MM.1S (cell line): Measurements from ENCODE around the gene COA3.

Experiments used
- DNase-seq: peaks from one replicate; pipeline ENCODE4 v3.0.0-alpha.2; 2015
- H2AFZ ChIP-seq: fragments of 300-600 bp; sonication (generic); 2 replicates; pipeline ENCODE4 v1.6.0; 2016; ENCODE audit warnings: antibody characterized with exemption, low read length
- H3F3A ChIP-seq: fragments of 300-600 bp; sonication (generic); 2 replicates; pipeline ENCODE4 v1.6.1; 2016; ENCODE audit warnings: mild to moderate bottlenecking, antibody characterized with exemption, low read length, moderate library complexity, mixed read lengths; ENCODE audit not compliant: insufficient read depth
- H3K27ac ChIP-seq: fragments of 300-600 bp; sonication (generic); 2 replicates; pipeline ENCODE4 v1.5.1; 2016; ENCODE audit warnings: mild to moderate bottlenecking, low read length
- H3K27me3 ChIP-seq: fragments of 300-600 bp; sonication (generic); replicated peaks from 2 replicates; pipeline ENCODE4 v1.6.0; 2016; ENCODE audit warnings: low read length; ENCODE audit not compliant: insufficient read depth
- H3K36me3 ChIP-seq: fragments of 300-600 bp; sonication (generic); replicated peaks from 2 replicates; pipeline ENCODE4 v1.6.1; 2016; ENCODE audit warnings: mild to moderate bottlenecking, low read length, mixed read lengths; ENCODE audit not compliant: insufficient read depth
- H3K4me1 ChIP-seq: fragments of 300-600 bp; sonication (generic); 2 replicates; pipeline ENCODE4 v1.6.1; 2016; ENCODE audit warnings: low read length, mixed read lengths
- H3K4me2 ChIP-seq: fragments of 300-600 bp; sonication (generic); 2 replicates; pipeline ENCODE4 v1.6.0; 2016; ENCODE audit warnings: low read depth, low read length
- H3K4me3 ChIP-seq: fragments of 300-600 bp; sonication (generic); 2 replicates; pipeline ENCODE4 v1.5.1; 2016; ENCODE audit warnings: low read length, mixed read lengths
- H3K79me2 ChIP-seq: fragments of 300-600 bp; sonication (generic); 2 replicates; pipeline ENCODE4 v1.6.1; 2016; ENCODE audit warnings: mixed run types, low read length, mixed read lengths
- H3K9ac ChIP-seq: fragments of 300-600 bp; sonication (generic); 2 replicates; pipeline ENCODE4 v1.6.1; 2016; ENCODE audit warnings: low read length, mixed read lengths
- H3K9me2 ChIP-seq: fragments of 300-600 bp; sonication (generic); replicated peaks from 2 replicates; pipeline ENCODE4 v1.6.1; 2016; ENCODE audit warnings: mild to moderate bottlenecking, low read length, mixed read lengths; ENCODE audit not compliant: insufficient read depth
- H3K9me3 ChIP-seq: fragments of 300-600 bp; sonication (generic); replicated peaks from 2 replicates; pipeline ENCODE4 v1.6.1; 2016; ENCODE audit warnings: mild to moderate bottlenecking, low read length, mixed read lengths; ENCODE audit not compliant: insufficient read depth
- H4K20me1 ChIP-seq: fragments of 300-600 bp; sonication (generic); 2 replicates; pipeline ENCODE4 v1.6.1; 2016; ENCODE audit warnings: mild to moderate bottlenecking, low read length, moderate library complexity, mixed read lengths; ENCODE audit not compliant: insufficient read depth
- EZH2 ChIP-seq: fragments of 300-600 bp; sonication (generic); optimal IDR thresholded peaks from 2 replicates; pipeline ENCODE3; 2017; ENCODE audit warnings: low read depth, mild to moderate bottlenecking, antibody characterized with exemption, low read length, mixed read lengths
- EZH2phosphoT487 ChIP-seq: fragments of 300-600 bp; sonication (generic); IDR thresholded peaks from 2 replicates; pipeline ENCODE4 v1.6.1; 2018; ENCODE audit warnings: antibody characterized with exemption, low read length
- TF ChIP-seq, protein P1 (sequence below): fragments of 300-600 bp; sonication (generic); IDR thresholded peaks from 2 replicates; pipeline ENCODE4 v1.5.1; 2016; ENCODE audit warnings: antibody characterized with exemption, low read length, mixed read lengths

The COA3 gene

DNA sequence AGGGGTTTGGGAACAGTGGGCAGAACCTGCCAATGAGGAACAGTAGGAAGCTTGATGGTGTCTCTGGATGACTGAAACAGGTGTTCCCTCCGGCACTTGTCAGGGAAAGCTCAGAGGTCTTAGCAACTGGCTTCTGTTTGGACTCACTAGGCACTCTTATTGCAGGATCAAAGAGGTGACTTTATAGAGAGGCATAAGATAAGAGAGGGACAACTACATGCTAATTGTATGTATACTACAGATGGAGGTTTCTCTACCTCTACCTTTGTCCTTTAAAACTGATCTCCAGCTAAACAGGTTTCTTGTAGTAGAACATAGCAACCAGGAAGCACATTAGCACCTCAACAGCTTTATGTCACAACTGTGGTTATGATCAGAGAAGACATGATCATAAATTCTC, 7.7 kb upstream of the COA3 start:
- no peaks in the 10 kb centered on the region for H3K9me3 ChIP-seq
- H3F3A ChIP-seq = no peaks in the 10 kb centered on the region
- H3K27me3 ChIP-seq = no peaks in the 10 kb centered on the region
- H3K4me2 ChIP-seq = no peak overlapping the region
- no peak overlapping the region for H3K4me3 ChIP-seq
- H4K20me1 ChIP-seq = no peaks in the 10 kb centered on the region
- H3K9ac ChIP-seq = no peak overlapping the region
- H3K36me3 ChIP-seq = no peaks in the 10 kb centered on the region
- no peaks in the 10 kb centered on the region for H3K4me1 ChIP-seq
- no peak for DNase-seq
- H2AFZ ChIP-seq = no peak overlapping the region
- no peaks in the 10 kb centered on the region for H3K9me2 ChIP-seq
- TF ChIP-seq EZH2phosphoT487 (no peak), EZH2 (no peak)
- TF ChIP-seq, protein P1, sequence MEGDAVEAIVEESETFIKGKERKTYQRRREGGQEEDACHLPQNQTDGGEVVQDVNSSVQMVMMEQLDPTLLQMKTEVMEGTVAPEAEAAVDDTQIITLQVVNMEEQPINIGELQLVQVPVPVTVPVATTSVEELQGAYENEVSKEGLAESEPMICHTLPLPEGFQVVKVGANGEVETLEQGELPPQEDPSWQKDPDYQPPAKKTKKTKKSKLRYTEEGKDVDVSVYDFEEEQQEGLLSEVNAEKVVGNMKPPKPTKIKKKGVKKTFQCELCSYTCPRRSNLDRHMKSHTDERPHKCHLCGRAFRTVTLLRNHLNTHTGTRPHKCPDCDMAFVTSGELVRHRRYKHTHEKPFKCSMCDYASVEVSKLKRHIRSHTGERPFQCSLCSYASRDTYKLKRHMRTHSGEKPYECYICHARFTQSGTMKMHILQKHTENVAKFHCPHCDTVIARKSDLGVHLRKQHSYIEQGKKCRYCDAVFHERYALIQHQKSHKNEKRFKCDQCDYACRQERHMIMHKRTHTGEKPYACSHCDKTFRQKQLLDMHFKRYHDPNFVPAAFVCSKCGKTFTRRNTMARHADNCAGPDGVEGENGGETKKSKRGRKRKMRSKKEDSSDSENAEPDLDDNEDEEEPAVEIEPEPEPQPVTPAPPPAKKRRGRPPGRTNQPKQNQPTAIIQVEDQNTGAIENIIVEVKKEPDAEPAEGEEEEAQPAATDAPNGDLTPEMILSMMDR = no peak
- H3K27ac ChIP-seq = no peak overlapping the region
- no peaks in the 10 kb centered on the region for H3K79me2 ChIP-seq

DNA sequence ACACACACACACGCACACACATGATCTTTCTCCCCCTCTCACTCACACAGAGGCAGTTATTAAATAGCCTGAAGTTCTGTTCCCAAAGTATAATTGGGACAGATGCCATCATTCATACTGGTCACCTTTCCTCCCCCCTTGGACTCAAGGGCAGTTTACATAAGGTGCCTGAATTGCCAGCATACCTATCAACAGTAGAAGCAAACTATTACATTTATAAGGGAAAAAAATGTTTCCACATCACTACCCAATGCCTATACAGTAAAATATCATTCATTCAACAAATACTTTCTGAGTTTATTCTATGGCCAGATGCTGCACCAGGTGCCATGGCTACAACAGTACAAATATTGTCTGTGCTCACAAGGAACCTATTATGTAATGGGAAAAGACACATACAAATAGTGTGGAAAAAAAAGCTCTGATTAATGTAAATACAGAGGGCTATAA, 6.4 kb upstream of the COA3 start:
- no peak for DNase-seq

GRCh38 chr17:42803074-42803883, 4.8 kb upstream of the COA3 start:
- TF ChIP-seq, protein P1 = no peak
- TF ChIP-seq EZH2 = no peak
- no peak for TF ChIP-seq EZH2phosphoT487
- H3K79me2 ChIP-seq = peaks cover 3% of the 10 kb centered on the region
- H3F3A ChIP-seq = no peaks in the 10 kb centered on the region
- no peaks in the 10 kb centered on the region for H4K20me1 ChIP-seq
- no peak overlapping the region for H3K9ac ChIP-seq
- no peak overlapping the region for H3K4me3 ChIP-seq
- no peaks in the 10 kb centered on the region for H3K36me3 ChIP-seq
- no peak for DNase-seq
- no peaks in the 10 kb centered on the region for H3K27me3 ChIP-seq
- no peaks in the 10 kb centered on the region for H3K9me3 ChIP-seq
- no peaks in the 10 kb centered on the region for H3K9me2 ChIP-seq
- no peak overlapping the region for H3K4me2 ChIP-seq
- H2AFZ ChIP-seq = no peak overlapping the region
- H3K4me1 ChIP-seq = no peaks in the 10 kb centered on the region
- H3K27ac ChIP-seq = no peak overlapping the region

More for the DNA sequence above, 6.4 kb upstream of the COA3 start:
- no peak overlapping the region for H3K4me2 ChIP-seq
- no peaks in the 10 kb centered on the region for H3K79me2 ChIP-seq
- no peaks in the 10 kb centered on the region for H3K9me2 ChIP-seq
- no peak for TF ChIP-seq EZH2
- TF ChIP-seq, protein P1 = no peak
- no peak for TF ChIP-seq EZH2phosphoT487
- no peaks in the 10 kb centered on the region for H3K36me3 ChIP-seq
- no peaks in the 10 kb centered on the region for H4K20me1 ChIP-seq
- H3K27ac ChIP-seq = no peak overlapping the region
- no peak overlapping the region for H2AFZ ChIP-seq
- no peak overlapping the region for H3K4me3 ChIP-seq
- H3K27me3 ChIP-seq = no peaks in the 10 kb centered on the region
- H3K9me3 ChIP-seq = no peaks in the 10 kb centered on the region
- H3K9ac ChIP-seq = no peak overlapping the region
- H3K4me1 ChIP-seq = no peaks in the 10 kb centered on the region
- H3F3A ChIP-seq = no peaks in the 10 kb centered on the region
